Measurements from ENCODE around the gene PSIP1. TPM values are rescaled to one million over a fixed set of nuclear protein-coding genes. Genes with fewer than 3 reads are reported as not detected.
A peak's percentile ranks its signal among the peaks of the same experiment; 100 is the strongest.

The PSIP1 gene
- total RNA-seq (2021) = 362 and 368 TPM in 2 replicates
- long read RNA-seq, partial matches to known transcripts = 100 of 127 reads
- long read RNA-seq, other reads (novel, unspliced or antisense) = 21 of 127 reads

DNA sequence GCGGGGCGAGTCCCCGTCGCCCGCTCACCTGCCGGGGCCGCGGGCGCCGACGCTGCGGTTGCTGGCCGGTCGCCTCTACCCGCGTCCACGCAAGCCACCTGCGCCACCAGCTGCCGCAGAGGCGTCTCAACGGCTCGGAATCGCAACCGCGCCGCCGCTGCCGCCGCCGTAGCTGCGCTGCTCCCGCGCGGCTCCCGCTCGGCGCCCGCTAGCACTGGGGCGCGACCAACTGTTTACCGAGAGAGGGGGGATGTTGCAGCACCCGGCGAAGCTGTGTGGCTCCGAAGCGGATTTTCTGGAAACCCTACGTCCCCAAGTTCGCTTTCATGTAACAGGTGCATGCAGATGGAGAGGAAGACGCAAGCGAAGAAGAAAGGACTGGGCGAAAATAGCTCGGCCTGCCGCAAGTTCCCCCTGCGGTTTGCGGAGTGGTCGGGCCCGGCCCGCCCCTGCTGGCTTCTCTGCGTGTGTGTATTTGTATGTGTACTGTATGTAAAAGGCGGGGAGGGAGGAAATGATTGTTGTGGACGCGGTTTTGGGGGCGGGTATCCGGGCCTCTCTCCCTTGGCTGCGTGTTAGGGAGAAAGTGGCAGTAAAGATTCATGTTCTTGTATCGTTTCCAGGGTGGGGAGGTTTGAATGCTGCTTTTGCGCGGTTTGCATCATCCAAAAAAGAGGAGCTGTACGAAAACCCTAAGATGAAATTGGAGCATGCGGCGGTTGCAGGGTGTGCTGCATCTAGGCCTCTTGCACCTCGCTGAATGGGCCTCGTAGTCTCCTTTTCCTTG, at the start of gene PSIP1:
TSS of gene PSIP1 (minus strand) at position 182 of the 787 bp plus-strand sequence. CDS start 782 bp downstream, outside the sequence.
- Histone ChIP-seq H3K14ac (ENCODE audit: insufficient read depth, low read length) (peak within 1 kb of the TSS; percentile 90), H2BK15ac (ENCODE audit: low read depth, low read length) (no peak within 1 kb of the TSS), H3K79me1 (ENCODE audit: insufficient read depth, low read depth, low read length, poor library complexity, severe bottlenecking) (no peaks in the 10 kb centered on the region), H2AK5ac (ENCODE audit: insufficient read length, low read length) (no peak within 1 kb of the TSS), H3K4me2 (ENCODE audit: insufficient read depth, insufficient read length, low read length) (peak within 1 kb of the TSS; percentile 57), H2AFZ (ENCODE audit: low read length) (no peak within 1 kb of the TSS), H2BK12ac (ENCODE audit: insufficient read length, low read depth, low read length) (no peak within 1 kb of the TSS), H4K5ac (ENCODE audit: insufficient read length, low read depth, low read length) (peak within 1 kb of the TSS; percentile 8), H3K4me1 (ENCODE audit: insufficient read depth, low read length) (peaks cover 2% of the 10 kb centered on the region; the same call in 1 of the 2 replicates), H3T11ph (ENCODE audit: low read length) (no peak within 1 kb of the TSS), H4K20me1 (ENCODE audit: control insufficient read depth, insufficient read depth, insufficient read length) (no peaks in the 10 kb centered on the region), H2BK5ac (ENCODE audit: insufficient read length, low read length) (peak within 1 kb of the TSS; percentile 85), H2BK120ac (ENCODE audit: low read depth, low read length, poor library complexity, severe bottlenecking) (peak within 1 kb of the TSS; percentile 72), H3K9me3 (ENCODE audit: control insufficient read depth, low read depth, low read length) (no peaks in the 10 kb centered on the region), H3K27me3 (ENCODE audit: insufficient read depth, low read length) (no peaks in the 10 kb centered on the region), H2BK20ac (ENCODE audit: low read depth, low read length, poor library complexity, severe bottlenecking) (no peak within 1 kb of the TSS), H4K8ac (replicated peaks; ENCODE audit: insufficient read length, low read depth, low read length) (no peak within 1 kb of the TSS), H3K4ac (ENCODE audit: low read depth, low read length) (no peak within 1 kb of the TSS; the same call in 1 of the 2 replicates), H3K23me2 (ENCODE audit: insufficient read length, low read depth, low read length, poor library complexity, severe bottlenecking) (peaks cover 10% of the 10 kb centered on the region), H3K79me2 (ENCODE audit: insufficient read depth, low read length) (peaks cover 35% of the 10 kb centered on the region; the same call in 1 of the 2 replicates), H3K18ac (ENCODE audit: insufficient read length, low read depth, low read length) (peak within 1 kb of the TSS; percentile 93), H3K23ac (ENCODE audit: insufficient read length, low read depth, low read length) (no peak within 1 kb of the TSS), H3K56ac (ENCODE audit: insufficient read length, low read depth, low read length) (no peak within 1 kb of the TSS), H4K91ac (ENCODE audit: insufficient read length, low read depth, low read length) (no peak within 1 kb of the TSS), H3K27ac (ENCODE audit: insufficient read length, low read depth, low read length) (peak within 1 kb of the TSS; percentile 78), H3K9ac (ENCODE audit: extremely low read depth, insufficient read length, low read length) (peak within 1 kb of the TSS; percentile 95)
- Mint-ChIP-seq H3K9me3 (peaks cover 0 to 2% of the 10 kb centered on the region in 2 experiments; a peak in 2 of 5 replicates), H3K27ac (peak within 1 kb of the TSS; percentile 100), H3K4me3 (peak within 1 kb of the TSS; percentile 94 to 95), H3K27me3 (ENCODE audit: low read depth) (no peaks in the 10 kb centered on the region), H3K36me3 (ENCODE audit: insufficient read depth in 1 of 3, low read depth in 3 of 3) (peaks cover 35 to 39% (median 39%) of the 10 kb centered on the region in 3 experiments), H3K4me1 (peaks cover 48 to 56% of the 10 kb centered on the region in 2 experiments)
- no CpG with 5 or more reads among the region's 72 CpGs for WGBS (ENCODE audit: extremely low coverage, insufficient read length, low lambda C conversion rate)
- TF ChIP-seq, protein P1, sequence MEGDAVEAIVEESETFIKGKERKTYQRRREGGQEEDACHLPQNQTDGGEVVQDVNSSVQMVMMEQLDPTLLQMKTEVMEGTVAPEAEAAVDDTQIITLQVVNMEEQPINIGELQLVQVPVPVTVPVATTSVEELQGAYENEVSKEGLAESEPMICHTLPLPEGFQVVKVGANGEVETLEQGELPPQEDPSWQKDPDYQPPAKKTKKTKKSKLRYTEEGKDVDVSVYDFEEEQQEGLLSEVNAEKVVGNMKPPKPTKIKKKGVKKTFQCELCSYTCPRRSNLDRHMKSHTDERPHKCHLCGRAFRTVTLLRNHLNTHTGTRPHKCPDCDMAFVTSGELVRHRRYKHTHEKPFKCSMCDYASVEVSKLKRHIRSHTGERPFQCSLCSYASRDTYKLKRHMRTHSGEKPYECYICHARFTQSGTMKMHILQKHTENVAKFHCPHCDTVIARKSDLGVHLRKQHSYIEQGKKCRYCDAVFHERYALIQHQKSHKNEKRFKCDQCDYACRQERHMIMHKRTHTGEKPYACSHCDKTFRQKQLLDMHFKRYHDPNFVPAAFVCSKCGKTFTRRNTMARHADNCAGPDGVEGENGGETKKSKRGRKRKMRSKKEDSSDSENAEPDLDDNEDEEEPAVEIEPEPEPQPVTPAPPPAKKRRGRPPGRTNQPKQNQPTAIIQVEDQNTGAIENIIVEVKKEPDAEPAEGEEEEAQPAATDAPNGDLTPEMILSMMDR (conservative IDR thresholded peaks at IDR 0.05) = no peak
- peak; percentile 84 for DNase-seq
